Aorta (tissue), 5 donors: ENCODE measurements around the gene PDCD1. TPM values are rescaled to one million over a fixed set of nuclear protein-coding genes. Genes with fewer than 3 reads are reported as not detected.
"Not testable (repeated sequence)": the region's sequence is repeated elsewhere in the genome, so short reads cannot be mapped to it uniquely, and the experiment has no call there.

ENCODE experiments used
- ATAC-seq: fragments of 200-7000 bp; cut with Tn5 transposase; one replicate; pipeline ENCODE4 v1.9.1; 2022; ENCODE audit warnings: moderate library complexity; ENCODE audit not compliant: low FRiP score
- DNase-seq, 2 donors: peaks; one replicate each; pipeline ENCODE4 v3.0.0-alpha.2; 2020
- H3K27ac ChIP-seq, 2 donors: one replicate each; pipeline ENCODE4 v1.5.1; 2013; ENCODE audit warnings: low read length in 2 of 2, mild to moderate bottlenecking in 2 of 2, moderate library complexity in 2 of 2, control low read depth in 1 of 2, inconsistent platforms in 1 of 2, low read depth in 1 of 2
- H3K27me3 ChIP-seq, 2 donors: one replicate each; pipeline ENCODE4 v1.6.1; 2013; ENCODE audit warnings: control low read depth in 1 of 2, low read length in 1 of 2, mild to moderate bottlenecking in 1 of 2, moderate library complexity in 1 of 2; ENCODE audit not compliant: insufficient read depth in 2 of 2, control insufficient read depth in 1 of 2
- H3K36me3 ChIP-seq, 2 donors: one replicate each; pipeline ENCODE4 v1.6.1; 2013; ENCODE audit warnings: control low read depth in 1 of 2, low read length in 1 of 2, mild to moderate bottlenecking in 1 of 2; ENCODE audit not compliant: insufficient read depth in 2 of 2, control insufficient read depth in 1 of 2
- H3K4me1 ChIP-seq, 2 donors: one replicate each; pipeline ENCODE4 v1.6.1; 2013; ENCODE audit warnings: low read length in 2 of 2, control low read depth in 1 of 2, mild to moderate bottlenecking in 1 of 2, moderate library complexity in 1 of 2; ENCODE audit not compliant: insufficient read depth in 2 of 2, control insufficient read depth in 1 of 2
- H3K4me3 ChIP-seq, 2 donors: one replicate each; pipeline ENCODE4 v1.5.1; 2013; ENCODE audit warnings: low read length in 2 of 2, control low read depth in 1 of 2, mild to moderate bottlenecking in 1 of 2
- H3K9me3 ChIP-seq: one replicate; pipeline ENCODE4 v1.6.1; 2013; ENCODE audit warnings: mild to moderate bottlenecking, low read length; ENCODE audit not compliant: control insufficient read depth
- WGBS, 2 donors: extraction: QIAGEN DNeasy Blood & Tissue Kit; methylation state at CpG; one replicate each; pipeline ENCODE4 v1.1.7; 2013; 5-methylcytosine and 5-hydroxymethylcytosine counted together
- intact Hi-C, 2 donors: fragments of 100-400 bp; cut with DNase I; formaldehyde crosslinking; loops; one replicate each; pipeline versions ENCODE4 v1.14.2 to v1.15.0; 2022
- polyA plus RNA-seq, 2 donors: library from polyadenylated mRNA; stranded (reverse); fragments of 200-250 nt; gene quantifications; one replicate each; pipeline ENCODE4 v1.2.3, GENCODE V29; 2013
- total RNA-seq, 2 donors: library from RNA; stranded (reverse); fragmentation: NEBNext Ultra II Directional; extraction: Animal tissue kit (Norgen Biotek cat#: 25700); gene quantifications; one replicate each; pipeline ENCODE4 v1.2.1, GENCODE V29; 2021
- donor health status: healthy with polysubstance abuse.
- donor health status: Bipolar disorder and iron deficiency.
- donor health status: DM: no; HTN: no; CAD: no.
- donor health status: DM: no; HTN: no; CAD: no.
- donor health status: DM: yes; HTN: yes; CAD: no.

Gene PDCD1
- total and polyA plus RNA-seq, 4 donors: 0.39 to 0.75 TPM; not detected in 2

GRCh38 chr2:241834527-241835210 lies 24.0 kb downstream of the PDCD1 start:
- Histone ChIP-seq H3K27ac (no peak overlapping the region), H3K36me3 (no peaks in the 10 kb centered on the region), H3K27me3 (no peaks in the 10 kb centered on the region), H3K4me3 (no peak overlapping the region), H3K4me1 (no peaks in the 10 kb centered on the region), H3K9me3 (no peaks in the 10 kb centered on the region)
- ATAC-seq: no peak
- intact Hi-C loops: no loop called here
- WGBS, 2 donors: 91 to 95% methylated on average over 10 of the region's 10 CpGs
- no peak for DNase-seq

DNA sequence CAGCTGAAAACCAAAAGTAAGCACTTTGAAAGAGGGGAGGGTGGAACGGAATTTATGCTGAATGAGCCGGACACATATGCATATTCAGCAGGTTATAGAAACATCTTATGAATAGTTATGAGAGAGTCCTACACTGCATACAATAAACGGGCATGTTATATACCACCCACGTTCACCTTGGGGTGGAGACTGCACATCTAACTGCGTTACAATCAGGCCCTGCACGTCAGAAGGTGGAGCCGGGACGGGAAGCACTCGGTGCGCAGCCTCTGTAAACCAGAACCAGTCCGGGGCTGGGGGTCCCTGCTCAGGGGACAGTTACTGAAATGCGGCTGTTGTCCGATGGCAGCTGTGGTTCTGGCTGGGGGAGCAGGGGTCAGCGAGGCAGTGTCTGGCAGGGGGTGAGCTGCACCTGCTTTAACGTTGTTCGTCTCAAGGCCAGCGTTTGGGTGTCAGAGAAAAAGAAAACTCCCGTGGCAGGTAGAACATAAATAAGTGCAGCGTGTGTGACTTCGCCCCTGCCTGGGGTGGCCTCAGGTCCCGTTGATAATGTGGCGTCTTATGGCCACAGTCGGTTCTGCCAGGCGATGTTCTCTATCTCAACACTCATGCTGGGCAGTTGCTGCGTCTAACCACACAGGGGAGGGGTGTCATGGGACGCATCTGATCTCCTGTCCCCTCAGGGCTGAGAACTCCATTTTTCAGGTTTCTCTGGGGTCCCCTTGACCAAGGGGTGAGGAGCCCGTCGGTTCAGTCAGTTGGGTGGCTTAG lies 24.8 kb downstream of the PDCD1 start:
- H3K4me3 ChIP-seq, DNase-seq, H3K27me3 ChIP-seq, H3K36me3 ChIP-seq, H3K4me1 ChIP-seq, intact Hi-C loops, H3K9me3 ChIP-seq, H3K27ac ChIP-seq, ATAC-seq: not testable (repeated sequence)
- 78 to 80% methylated on average over 26 to 28 of the region's 28 CpGs for WGBS, 2 donors

GRCh38 chr2:241833101-241833663 lies 25.5 kb downstream of the PDCD1 start:
- ATAC-seq (no peak), DNase-seq (no peak)
- Histone ChIP-seq H3K27ac (no peak overlapping the region), H3K4me3 (no peak overlapping the region), H3K9me3 (no peaks in the 10 kb centered on the region), H3K4me1 (no peaks in the 10 kb centered on the region), H3K36me3 (no peaks in the 10 kb centered on the region), H3K27me3 (no peaks in the 10 kb centered on the region)
- intact Hi-C loops: no loop called here
- 1 to 4% methylated on average over 13 of the region's 13 CpGs for WGBS, 2 donors

- peaks cover 6% of the 10 kb centered on the region for H3K9me3 ChIP-seq
- WGBS, 2 donors: 80 to 87% methylated on average over 2 of the region's 2 CpGs
- no peak overlapping the region for H3K4me3 ChIP-seq
- intact Hi-C loops: no loop called here
- no peaks in the 10 kb centered on the region for H3K4me1 ChIP-seq
- no peaks in the 10 kb centered on the region for H3K27me3 ChIP-seq
- no peak for DNase-seq
- no peak for ATAC-seq
- no peaks in the 10 kb centered on the region for H3K36me3 ChIP-seq
- H3K27ac ChIP-seq: no peak overlapping the region
Measured at GRCh38 chr2:241827394-241827793, 31.3 kb downstream of the PDCD1 start.

DNA sequence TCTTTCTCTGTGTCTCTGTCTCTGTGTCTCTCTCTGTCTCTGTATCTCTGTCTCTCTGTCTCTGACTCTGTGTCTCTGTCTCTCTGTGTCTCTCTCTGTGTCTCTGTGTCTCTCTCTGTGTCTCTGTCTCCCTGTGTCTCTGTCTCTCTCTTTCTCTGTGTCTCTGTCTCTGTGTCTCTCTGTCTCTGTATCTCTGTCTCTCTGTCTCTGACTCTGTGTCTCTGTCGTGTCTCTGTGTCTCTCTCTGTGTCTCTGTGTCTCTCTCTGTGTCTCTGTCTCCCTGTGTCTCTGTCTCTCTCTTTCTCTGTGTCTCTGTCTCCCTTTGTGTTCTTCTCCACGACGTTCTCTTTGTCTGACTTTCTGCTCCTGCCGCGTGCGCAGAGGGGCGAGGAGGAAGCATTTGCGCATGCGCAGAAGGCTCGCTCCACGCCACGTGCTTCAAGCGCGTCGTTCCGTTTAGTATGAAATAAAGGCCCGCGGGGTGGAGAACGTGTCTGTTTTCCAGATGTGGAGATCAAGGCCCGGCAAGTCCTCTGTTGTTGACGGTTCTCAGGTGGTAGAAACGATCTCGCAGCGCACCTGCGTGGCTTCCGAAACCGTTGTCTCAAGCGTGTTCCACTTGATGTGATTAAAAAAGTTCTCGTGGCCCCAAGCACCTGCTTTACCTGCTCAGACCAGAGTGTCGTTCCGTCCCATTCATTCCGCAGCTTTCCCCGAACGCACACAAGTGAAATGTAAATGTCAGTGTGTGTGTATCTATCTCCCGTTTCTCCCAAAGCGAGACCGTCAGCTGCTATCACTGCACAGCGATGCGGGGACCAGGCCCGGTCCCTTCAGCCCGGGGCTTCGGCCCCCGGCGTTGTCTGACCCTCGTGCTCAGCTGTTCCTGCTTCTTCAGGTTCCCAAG lies 34.9 kb downstream of the PDCD1 start:
- H3K27me3 ChIP-seq, ATAC-seq, H3K4me3 ChIP-seq, intact Hi-C loops, H3K27ac ChIP-seq, H3K9me3 ChIP-seq, H3K4me1 ChIP-seq, DNase-seq, H3K36me3 ChIP-seq: not testable (repeated sequence)
- 86 to 90% methylated on average over 45 of the region's 45 CpGs for WGBS, 2 donors

DNA sequence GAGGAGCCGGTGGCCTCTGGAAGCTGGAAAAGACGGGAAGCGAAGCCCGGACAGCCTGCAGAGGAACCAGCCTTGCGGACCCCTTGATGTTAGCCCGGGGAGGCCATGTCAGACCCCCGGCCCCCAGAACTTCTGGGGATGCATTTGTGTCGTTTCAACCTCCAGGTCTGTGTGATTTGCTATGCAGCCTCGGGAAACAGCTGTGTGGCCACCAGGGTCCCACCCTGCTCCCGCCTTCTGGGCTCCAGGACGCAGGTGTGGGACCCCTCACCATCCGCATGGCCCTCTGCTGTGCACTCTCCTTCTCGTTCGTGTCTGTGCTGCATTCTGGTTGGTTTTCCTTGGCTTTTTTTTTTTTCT lies 36.5 kb downstream of the PDCD1 start:
- ATAC-seq: no peak
- intact Hi-C loops: no loop called here
- DNase-seq: no peak

DNA sequence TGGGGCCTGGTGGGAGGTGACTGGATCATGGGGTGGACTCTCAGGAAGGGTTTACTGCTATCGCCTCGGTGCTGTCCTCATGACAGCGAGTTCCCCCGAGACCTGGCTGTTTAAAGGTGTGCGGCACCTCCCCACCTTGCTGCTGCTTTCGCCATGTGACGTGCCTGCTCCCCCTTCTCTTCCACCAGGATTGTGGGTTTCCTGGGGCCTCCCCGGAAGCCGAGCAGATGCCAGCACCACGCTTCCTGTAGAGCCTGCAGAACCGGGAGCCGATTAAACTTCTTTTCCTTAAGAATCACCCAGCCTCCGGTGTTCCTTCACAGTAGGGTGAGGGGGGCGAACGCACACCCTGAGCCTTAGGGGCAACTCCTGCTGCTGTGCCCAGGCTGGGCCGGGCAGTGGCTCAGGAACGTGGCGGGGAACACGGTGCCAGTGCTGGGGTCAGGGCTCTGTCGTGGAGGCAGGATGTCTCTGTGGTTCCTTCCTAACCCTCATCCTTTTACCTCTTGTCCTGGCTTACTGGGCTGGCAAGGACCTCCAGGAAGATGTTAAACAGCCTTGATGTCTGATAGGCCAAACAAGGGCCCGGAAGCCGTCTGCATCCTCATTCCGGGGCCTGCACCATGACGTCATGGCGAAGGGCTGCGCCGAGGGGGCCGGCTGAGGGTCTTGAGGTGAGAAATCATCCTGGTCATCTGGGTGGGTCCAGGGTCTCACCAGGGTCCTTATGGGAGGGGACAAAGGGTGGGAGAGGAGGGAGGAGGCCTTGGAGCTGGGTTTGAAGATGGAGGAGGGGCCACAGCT lies 37.0 kb downstream of the PDCD1 start:
- Histone ChIP-seq H3K4me3 (no peak overlapping the region), H3K27ac (no peak overlapping the region), H3K9me3 (peaks cover 1% of the 10 kb centered on the region), H3K36me3 (no peaks in the 10 kb centered on the region), H3K27me3 (no peaks in the 10 kb centered on the region), H3K4me1 (no peaks in the 10 kb centered on the region)
- intact Hi-C loops: no loop called here
- WGBS, 2 donors: 83 to 84% methylated on average over 28 of the region's 28 CpGs
- DNase-seq (no peak), ATAC-seq (no peak)

More for the DNA sequence above, 36.5 kb downstream of the PDCD1 start:
- Histone ChIP-seq H3K9me3 (peaks cover 6% of the 10 kb centered on the region), H3K27ac (no peak overlapping the region), H3K4me1 (no peaks in the 10 kb centered on the region), H3K4me3 (no peak overlapping the region), H3K36me3 (no peaks in the 10 kb centered on the region), H3K27me3 (no peaks in the 10 kb centered on the region)
- 63 to 75% methylated on average over 14 of the region's 14 CpGs for WGBS, 2 donors
